ENCODE measurements around the gene GUCA2B. TPM values are rescaled to one million over a fixed set of nuclear protein-coding genes. Genes with fewer than 3 reads are reported as not detected.

The GUCA2B gene
- total RNA-seq, 1 donor from 2014 or later: not detected

DNA sequence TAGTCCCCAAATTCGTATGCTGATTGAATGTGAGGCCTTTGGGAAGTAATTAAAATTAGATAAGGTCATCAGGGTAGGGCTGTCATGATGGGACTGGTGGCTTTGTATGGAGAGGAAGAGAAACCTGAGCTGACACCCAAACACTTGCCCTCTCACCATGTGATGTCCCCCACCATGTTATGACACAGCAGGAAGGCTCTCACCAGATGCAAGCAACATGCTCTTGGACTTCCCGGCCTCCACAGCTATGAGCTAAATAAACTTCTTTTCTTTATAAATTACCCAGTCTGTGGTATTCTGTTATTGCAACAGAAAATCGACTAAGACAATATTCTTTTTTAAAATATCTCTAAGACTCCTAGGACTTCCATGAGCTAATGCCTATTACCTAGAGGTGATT, 43.6 kb upstream of the GUCA2B start:
- Histone ChIP-seq H3K36me3 (ENCODE audit: insufficient read depth, low read length) (no peaks in the 10 kb centered on the region), H3K27me3 (ENCODE audit: insufficient read depth, low read length) (no peaks in the 10 kb centered on the region), H3K4me3 (ENCODE audit: insufficient read depth, low read depth, low read length) (no peak overlapping the region), H3K27ac (ENCODE audit: low read depth, low read length) (no peak overlapping the region), H3K4me1 (ENCODE audit: insufficient read depth, low read length) (no peaks in the 10 kb centered on the region), H3K79me2 (ENCODE audit: insufficient read depth, low read length) (no peaks in the 10 kb centered on the region), H4K20me1 (ENCODE audit: insufficient read depth, low read length) (no peaks in the 10 kb centered on the region), H3K9ac (ENCODE audit: low read length) (no peak overlapping the region), H2AFZ (ENCODE audit: low read depth, low read length) (no peak overlapping the region), H3K9me3 (ENCODE audit: insufficient read depth, low read depth, low read length) (no peaks in the 10 kb centered on the region), H3K4me2 (ENCODE audit: low read length) (no peak overlapping the region)
- Mint-ChIP-seq H3K4me3 (ENCODE audit: unreplicated experiment) (no peak overlapping the region), H3K27ac (ENCODE audit: unreplicated experiment) (no peak overlapping the region), H3K27me3 (ENCODE audit: low read depth, unreplicated experiment) (peaks cover 22% of the 10 kb centered on the region), H3K4me1 (ENCODE audit: low read depth, unreplicated experiment) (no peaks in the 10 kb centered on the region), H3K36me3 (ENCODE audit: low read depth, unreplicated experiment) (no peaks in the 10 kb centered on the region), H3K9me3 (ENCODE audit: unreplicated experiment) (peaks cover 3% of the 10 kb centered on the region)
- DNase-seq (ENCODE audit: low read depth): no peak
- no peak for FAIRE-seq
- TF ChIP-seq EZH2 (IDR thresholded peaks at IDR 0.05; ENCODE audit: insufficient read depth, low read length): no peak

GRCh38 chr1:42114229-42114628, 39.0 kb upstream of the GUCA2B start:
- Histone ChIP-seq H2AFZ (ENCODE audit: low read depth, low read length) (no peak overlapping the region), H3K27me3 (ENCODE audit: insufficient read depth, low read length) (peaks cover 9% of the 10 kb centered on the region), H3K4me1 (ENCODE audit: insufficient read depth, low read length) (no peaks in the 10 kb centered on the region), H3K9ac (ENCODE audit: low read length) (no peak overlapping the region), H3K79me2 (ENCODE audit: insufficient read depth, low read length) (no peaks in the 10 kb centered on the region), H3K4me3 (ENCODE audit: insufficient read depth, low read depth, low read length) (no peak overlapping the region), H3K4me2 (ENCODE audit: low read length) (no peak overlapping the region), H3K27ac (ENCODE audit: low read depth, low read length) (no peak overlapping the region), H4K20me1 (ENCODE audit: insufficient read depth, low read length) (no peaks in the 10 kb centered on the region), H3K36me3 (ENCODE audit: insufficient read depth, low read length) (no peaks in the 10 kb centered on the region), H3K9me3 (ENCODE audit: insufficient read depth, low read depth, low read length) (no peaks in the 10 kb centered on the region)
- TF ChIP-seq EZH2 (IDR thresholded peaks at IDR 0.05; ENCODE audit: insufficient read depth, low read length): no peak
- TF ChIP-seq, protein P1, sequence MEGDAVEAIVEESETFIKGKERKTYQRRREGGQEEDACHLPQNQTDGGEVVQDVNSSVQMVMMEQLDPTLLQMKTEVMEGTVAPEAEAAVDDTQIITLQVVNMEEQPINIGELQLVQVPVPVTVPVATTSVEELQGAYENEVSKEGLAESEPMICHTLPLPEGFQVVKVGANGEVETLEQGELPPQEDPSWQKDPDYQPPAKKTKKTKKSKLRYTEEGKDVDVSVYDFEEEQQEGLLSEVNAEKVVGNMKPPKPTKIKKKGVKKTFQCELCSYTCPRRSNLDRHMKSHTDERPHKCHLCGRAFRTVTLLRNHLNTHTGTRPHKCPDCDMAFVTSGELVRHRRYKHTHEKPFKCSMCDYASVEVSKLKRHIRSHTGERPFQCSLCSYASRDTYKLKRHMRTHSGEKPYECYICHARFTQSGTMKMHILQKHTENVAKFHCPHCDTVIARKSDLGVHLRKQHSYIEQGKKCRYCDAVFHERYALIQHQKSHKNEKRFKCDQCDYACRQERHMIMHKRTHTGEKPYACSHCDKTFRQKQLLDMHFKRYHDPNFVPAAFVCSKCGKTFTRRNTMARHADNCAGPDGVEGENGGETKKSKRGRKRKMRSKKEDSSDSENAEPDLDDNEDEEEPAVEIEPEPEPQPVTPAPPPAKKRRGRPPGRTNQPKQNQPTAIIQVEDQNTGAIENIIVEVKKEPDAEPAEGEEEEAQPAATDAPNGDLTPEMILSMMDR (IDR thresholded peaks at IDR 0.05; ENCODE audit: insufficient read depth, low read depth, low read length): no peak
- Mint-ChIP-seq H3K36me3 (ENCODE audit: low read depth, unreplicated experiment) (no peaks in the 10 kb centered on the region), H3K27ac (ENCODE audit: unreplicated experiment) (no peak overlapping the region), H3K27me3 (ENCODE audit: low read depth, unreplicated experiment) (peaks cover 21% of the 10 kb centered on the region), H3K4me3 (ENCODE audit: unreplicated experiment) (no peak overlapping the region), H3K4me1 (ENCODE audit: low read depth, unreplicated experiment) (no peaks in the 10 kb centered on the region), H3K9me3 (ENCODE audit: unreplicated experiment) (peaks cover 9% of the 10 kb centered on the region)
- no peak for FAIRE-seq
- DNase-seq (ENCODE audit: low read depth): no peak

GRCh38 chr1:42117214-42117613, 36.0 kb upstream of the GUCA2B start:
- FAIRE-seq (no peak), DNase-seq (ENCODE audit: low read depth) (no peak)
- Histone ChIP-seq H3K9me3 (ENCODE audit: insufficient read depth, low read depth, low read length) (no peaks in the 10 kb centered on the region), H3K4me1 (ENCODE audit: insufficient read depth, low read length) (no peaks in the 10 kb centered on the region), H3K9ac (ENCODE audit: low read length) (no peak overlapping the region), H3K36me3 (ENCODE audit: insufficient read depth, low read length) (no peaks in the 10 kb centered on the region), H4K20me1 (ENCODE audit: insufficient read depth, low read length) (no peaks in the 10 kb centered on the region), H3K4me3 (ENCODE audit: insufficient read depth, low read depth, low read length) (no peak overlapping the region), H3K79me2 (ENCODE audit: insufficient read depth, low read length) (no peaks in the 10 kb centered on the region), H3K4me2 (ENCODE audit: low read length) (no peak overlapping the region), H2AFZ (ENCODE audit: low read depth, low read length) (no peak overlapping the region), H3K27ac (ENCODE audit: low read depth, low read length) (no peak overlapping the region), H3K27me3 (ENCODE audit: insufficient read depth, low read length) (peaks cover 9% of the 10 kb centered on the region)
- Mint-ChIP-seq H3K9me3 (ENCODE audit: unreplicated experiment) (peaks cover 11% of the 10 kb centered on the region), H3K27ac (ENCODE audit: unreplicated experiment) (no peak overlapping the region), H3K4me3 (ENCODE audit: unreplicated experiment) (no peak overlapping the region), H3K4me1 (ENCODE audit: low read depth, unreplicated experiment) (no peaks in the 10 kb centered on the region), H3K27me3 (ENCODE audit: low read depth, unreplicated experiment) (peaks cover 18% of the 10 kb centered on the region), H3K36me3 (ENCODE audit: low read depth, unreplicated experiment) (no peaks in the 10 kb centered on the region)
- TF ChIP-seq EZH2 (IDR thresholded peaks at IDR 0.05; ENCODE audit: insufficient read depth, low read length): no peak
- TF ChIP-seq, protein P1 (IDR thresholded peaks at IDR 0.05; ENCODE audit: insufficient read depth, low read depth, low read length): no peak
